PFSK-1 (cell line): ENCODE data around the gene MAPKAPK2.

Experiments
- FOXP2 ChIP-seq: optimal IDR thresholded peaks from 2 replicates; pipeline ENCODE3; 2011; ENCODE audit warnings: borderline replicate concordance, control low read depth, inconsistent platforms; ENCODE audit not compliant: insufficient read depth; ENCODE audit errors: extremely low read length, extremely low read depth
- POLR2AphosphoS5 ChIP-seq: IDR thresholded peaks from 2 replicates; pipeline ENCODE4 v1.6.1; 2012; ENCODE audit warnings: low read depth, mild to moderate bottlenecking, control low read depth, low read length, moderate library complexity
- REST ChIP-seq, 2 experiments: IDR thresholded peaks; 2 replicates each; pipeline versions ENCODE4 v1.6.1 to v1.8.0; 2011 to 2012; ENCODE audit warnings: low read depth in 2 of 2, low read length in 2 of 2, control low read depth in 1 of 2, inconsistent platforms in 1 of 2, mild to moderate bottlenecking in 1 of 2, moderate library complexity in 1 of 2; ENCODE audit not compliant: insufficient read depth in 1 of 2
- SIN3A ChIP-seq: IDR thresholded peaks from 2 replicates; pipeline ENCODE4 v1.6.1; 2012; ENCODE audit warnings: mild to moderate bottlenecking, low read length, moderate library complexity, borderline replicate concordance; ENCODE audit not compliant: insufficient read depth
- TAF1 ChIP-seq: IDR thresholded peaks from 2 replicates; pipeline ENCODE4 v1.6.1; 2012; ENCODE audit warnings: low read length, control low read depth, borderline replicate concordance; ENCODE audit not compliant: insufficient read depth

The MAPKAPK2 gene

GRCh38 chr1:206662396-206663092 lies 22.2 kb upstream of the MAPKAPK2 start:
- TF ChIP-seq FOXP2: no peak
- TF ChIP-seq POLR2AphosphoS5: no peak
- no peak for TF ChIP-seq TAF1
- no peak for TF ChIP-seq SIN3A
- TF ChIP-seq REST (IDR thresholded peaks at IDR 0.05; ENCODE audit: insufficient read depth in 1 of 2, low read depth in 2 of 2, low read length in 2 of 2): no peak

- TF ChIP-seq REST (IDR thresholded peaks at IDR 0.05; ENCODE audit: insufficient read depth in 1 of 2, low read depth in 2 of 2, low read length in 2 of 2) (no peak), POLR2AphosphoS5 (no peak), FOXP2 (no peak), TAF1 (no peak), SIN3A (no peak)
Observed at GRCh38 chr1:206663362-206663761, 21.3 kb upstream of the MAPKAPK2 start.

- TF ChIP-seq REST (IDR thresholded peaks at IDR 0.05; ENCODE audit: insufficient read depth in 1 of 2, low read depth in 2 of 2, low read length in 2 of 2): no peak
- no peak for TF ChIP-seq FOXP2
- TF ChIP-seq POLR2AphosphoS5: no peak
- TF ChIP-seq TAF1: no peak
- TF ChIP-seq SIN3A: no peak
Observed at GRCh38 chr1:206663832-206664652, 20.7 kb upstream of the MAPKAPK2 start.

GRCh38 chr1:206664740-206665139 lies 20.0 kb upstream of the MAPKAPK2 start:
- TF ChIP-seq SIN3A: no peak
- TF ChIP-seq POLR2AphosphoS5: no peak
- TF ChIP-seq REST (IDR thresholded peaks at IDR 0.05; ENCODE audit: insufficient read depth in 1 of 2, low read depth in 2 of 2, low read length in 2 of 2): no peak
- TF ChIP-seq FOXP2: no peak
- TF ChIP-seq TAF1: no peak
